CD4-positive, alpha-beta T cell treated with Interleukin-4 for 1 hour (primary cell): ENCODE results near the gene JAG2.

ENCODE experiments used
- DNase-seq, 2 donors: peaks; one replicate each; pipeline ENCODE4 v3.0.0-alpha.2; 2020 to 2022

The JAG2 gene

GRCh38 chr14:105163040-105163742, 5.4 kb downstream of the JAG2 start:
- DNase-seq = no peak

- no peak for DNase-seq
These were observed 6.0 kb downstream of the JAG2 start for GRCh38 chr14:105162669-105162979.

GRCh38 chr14:105161964-105162668, 6.5 kb downstream of the JAG2 start:
- DNase-seq = no peak

GRCh38 chr14:105161309-105161708, 7.3 kb downstream of the JAG2 start:
- no peak for DNase-seq

GRCh38 chr14:105160776-105161175, 7.8 kb downstream of the JAG2 start:
- DNase-seq = no peak

GRCh38 chr14:105159344-105159743, 9.2 kb downstream of the JAG2 start:
- no peak for DNase-seq

GRCh38 chr14:105158794-105159193, 9.8 kb downstream of the JAG2 start:
- DNase-seq = no peak

- no peak for DNase-seq
These were observed 10.7 kb downstream of the JAG2 start for GRCh38 chr14:105157872-105158271.

GRCh38 chr14:105156414-105157375, 11.9 kb downstream of the JAG2 start:
- no peak for DNase-seq

- no peak for DNase-seq
These were observed 12.7 kb downstream of the JAG2 start for GRCh38 chr14:105155681-105156413.

- no peak for DNase-seq
These were observed 13.4 kb downstream of the JAG2 start for GRCh38 chr14:105155071-105155651.

- no peak for DNase-seq
These were observed 14.1 kb downstream of the JAG2 start for GRCh38 chr14:105154476-105154871.

- DNase-seq = no peak
These were observed 14.7 kb downstream of the JAG2 start for GRCh38 chr14:105153739-105154475.

- no peak for DNase-seq
These were observed 15.2 kb downstream of the JAG2 start for GRCh38 chr14:105153331-105153731.

GRCh38 chr14:105152794-105153241, 15.8 kb downstream of the JAG2 start:
- no peak for DNase-seq

- no peak for DNase-seq
These were observed 16.5 kb downstream of the JAG2 start for GRCh38 chr14:105151838-105152793.

- DNase-seq = no peak
These were observed 17.3 kb downstream of the JAG2 start for GRCh38 chr14:105151084-105151837.

GRCh38 chr14:105150368-105151083, 18.1 kb downstream of the JAG2 start:
- DNase-seq = no peak

- DNase-seq = no peak
These were observed 18.6 kb downstream of the JAG2 start for GRCh38 chr14:105150026-105150367.
